Omental fat pad (tissue), 4 donors: ENCODE measurements around the gene HAUS2. TPM values are rescaled to one million over a fixed set of nuclear protein-coding genes. Genes with fewer than 3 reads are reported as not detected.

Experiments used
- ATAC-seq: fragments of 150-250 bp; one replicate; pipeline ENCODE4 v1.9.1; 2016; ENCODE audit warnings: mild to moderate bottlenecking, moderate library complexity; ENCODE audit not compliant: low FRiP score
- DNase-seq: peaks from one replicate; pipeline ENCODE4 v3.0.0-alpha.2; 2019; ENCODE audit warnings: low spot score
- CTCF ChIP-seq, 3 donors: fragments of 450-650 bp; IDR thresholded peaks; one replicate each; pipeline ENCODE4 v1.5.1; 2016 to 2017; ENCODE audit warnings: antibody characterized with exemption in 3 of 3, mild to moderate bottlenecking in 3 of 3, moderate library complexity in 2 of 3
- total RNA-seq, 4 donors: library from RNA; depleted of rRNA; stranded (reverse); fragments of >200 nt; gene quantifications; one replicate each; pipeline ENCODE4 v1.1.0, GENCODE V29; 2016

Gene HAUS2
- total RNA-seq, 4 donors from 2014 or later, result 24.6 to 41.9 (median 28.6) TPM

DNA sequence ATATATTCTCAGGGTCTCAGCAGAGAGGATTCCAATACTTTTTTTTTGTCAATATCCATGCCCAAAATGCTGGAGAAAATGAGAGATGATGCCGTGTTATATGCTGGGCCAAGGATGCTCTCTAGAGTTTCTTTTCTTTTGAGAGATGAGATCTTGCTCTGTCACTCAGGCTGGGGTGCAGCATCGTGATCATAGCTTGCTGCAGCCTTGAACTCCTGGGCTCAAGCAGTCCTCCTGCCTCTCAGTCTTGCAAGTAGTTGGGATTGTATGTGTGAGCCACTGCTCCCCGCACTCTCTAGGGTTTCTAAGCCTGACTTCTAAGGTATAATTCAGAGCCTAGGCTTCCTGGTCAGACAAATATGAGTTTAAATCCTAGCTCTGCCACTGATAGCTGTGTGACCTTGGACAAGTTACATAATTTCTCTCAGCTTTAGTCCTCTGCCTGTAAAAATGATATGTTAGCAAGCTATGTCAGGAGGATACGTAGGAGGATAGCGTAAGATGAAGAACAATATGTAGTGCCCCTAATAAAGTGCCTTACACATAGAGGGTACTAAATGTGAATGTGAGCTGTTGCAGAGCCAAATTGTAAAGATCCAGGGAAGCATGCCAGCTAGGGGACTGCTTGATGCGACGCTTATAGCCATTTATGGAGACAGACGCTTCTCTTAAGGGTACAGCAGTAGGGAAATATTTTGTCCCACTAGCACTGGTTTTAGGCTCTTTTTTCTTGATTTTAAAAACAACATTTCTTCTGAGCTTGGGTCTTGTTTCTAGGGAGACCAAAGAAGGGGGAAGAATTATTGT, 34.1 kb downstream of the HAUS2 start:
- ATAC-seq, result no peak
- TF ChIP-seq CTCF (IDR thresholded peaks at IDR 0.05), result no peak
- no peak for DNase-seq

DNA sequence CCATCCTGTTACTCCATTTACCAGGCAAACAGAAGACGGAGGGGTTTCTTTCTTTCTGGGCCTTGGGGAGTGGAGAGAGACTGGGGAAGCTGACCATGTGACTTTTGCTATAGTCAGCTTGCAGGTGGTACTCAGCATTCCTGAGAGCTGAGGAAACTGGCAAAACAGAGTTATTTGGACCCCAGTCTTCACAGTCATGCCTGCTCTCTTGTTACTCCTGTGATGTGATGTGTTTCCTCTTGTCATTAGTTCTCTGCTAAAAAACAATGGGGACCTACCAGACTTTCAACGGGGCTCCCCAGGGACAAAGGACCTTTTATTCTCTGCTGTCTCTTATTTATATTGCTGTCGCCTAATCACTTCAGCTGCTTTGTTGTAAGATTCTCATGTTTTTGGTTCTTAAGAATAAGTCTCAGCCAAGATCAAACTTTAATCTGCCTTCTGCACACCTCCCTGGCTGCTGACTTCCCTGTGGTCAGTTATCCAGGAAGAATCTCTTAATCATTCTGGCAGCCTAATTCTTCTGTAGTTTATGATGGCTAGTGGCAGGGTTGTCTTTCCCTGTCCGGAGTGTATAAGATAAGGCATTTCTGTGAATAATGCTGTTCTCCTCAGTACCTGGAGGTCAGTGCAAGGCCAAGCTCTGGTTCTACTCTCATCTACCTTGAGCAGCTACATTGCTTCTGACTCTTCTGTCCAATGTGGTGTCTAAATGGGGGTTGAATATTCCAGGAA, 35.6 kb downstream of the HAUS2 start:
- ATAC-seq (no peak), DNase-seq (no peak)
- TF ChIP-seq CTCF (IDR thresholded peaks at IDR 0.05), result no peak

- DNase-seq (no peak), ATAC-seq (no peak)
- TF ChIP-seq CTCF (IDR thresholded peaks at IDR 0.05), result no peak
These were observed 42.1 kb downstream of the HAUS2 start for GRCh38 chr15:42590619-42591237.

- no peak for ATAC-seq
- TF ChIP-seq CTCF (IDR thresholded peaks at IDR 0.05), result no peak
- no peak for DNase-seq
These were observed 42.7 kb downstream of the HAUS2 start for GRCh38 chr15:42591238-42591934.

GRCh38 chr15:42592716-42593115, 44.1 kb downstream of the HAUS2 start:
- DNase-seq, result no peak
- no peak for ATAC-seq
- no peak for TF ChIP-seq CTCF (IDR thresholded peaks at IDR 0.05)

DNA sequence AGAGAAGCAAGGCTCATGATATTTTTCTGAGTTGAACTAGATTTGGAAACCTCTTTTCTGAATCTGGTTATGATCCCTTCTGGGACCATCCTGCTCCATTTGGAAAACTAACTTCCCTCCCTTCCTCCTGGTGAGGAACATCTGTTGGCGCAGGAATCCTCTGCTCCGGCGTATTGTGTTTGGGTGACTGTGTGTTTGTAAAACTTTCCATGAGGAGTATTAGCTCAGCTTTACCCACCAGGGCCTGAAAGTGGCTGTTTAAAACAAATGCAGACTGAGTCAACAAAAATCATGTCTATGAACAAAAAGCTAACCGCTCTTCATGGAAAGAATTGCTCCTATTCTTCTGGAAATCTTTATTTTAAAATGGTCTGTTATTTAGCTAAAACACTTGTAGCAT, 44.5 kb downstream of the HAUS2 start:
- ATAC-seq (no peak), DNase-seq (no peak)
- no peak for TF ChIP-seq CTCF (IDR thresholded peaks at IDR 0.05)
